ENCODE data around the gene MC3R.

DNA sequence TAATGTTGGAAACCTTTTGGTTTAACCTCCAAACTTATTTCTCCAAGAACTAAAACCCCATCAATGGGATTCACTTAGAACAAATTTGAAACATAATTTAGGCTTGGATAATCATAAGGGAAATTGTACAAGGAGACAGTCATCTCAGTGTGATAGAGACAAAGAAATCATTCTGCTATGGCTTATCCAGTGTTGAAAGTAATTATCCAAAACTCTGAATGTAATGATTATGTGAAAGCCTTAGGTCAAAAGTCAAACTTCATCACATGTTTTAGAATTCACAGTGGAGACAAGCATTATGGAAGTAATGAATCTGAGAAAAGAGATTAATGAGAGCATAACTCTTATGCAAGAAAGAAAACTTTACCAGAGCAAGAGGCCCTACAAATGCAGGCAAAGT, 20.0 kb downstream of the MC3R start:
- TF ChIP-seq, protein P1, sequence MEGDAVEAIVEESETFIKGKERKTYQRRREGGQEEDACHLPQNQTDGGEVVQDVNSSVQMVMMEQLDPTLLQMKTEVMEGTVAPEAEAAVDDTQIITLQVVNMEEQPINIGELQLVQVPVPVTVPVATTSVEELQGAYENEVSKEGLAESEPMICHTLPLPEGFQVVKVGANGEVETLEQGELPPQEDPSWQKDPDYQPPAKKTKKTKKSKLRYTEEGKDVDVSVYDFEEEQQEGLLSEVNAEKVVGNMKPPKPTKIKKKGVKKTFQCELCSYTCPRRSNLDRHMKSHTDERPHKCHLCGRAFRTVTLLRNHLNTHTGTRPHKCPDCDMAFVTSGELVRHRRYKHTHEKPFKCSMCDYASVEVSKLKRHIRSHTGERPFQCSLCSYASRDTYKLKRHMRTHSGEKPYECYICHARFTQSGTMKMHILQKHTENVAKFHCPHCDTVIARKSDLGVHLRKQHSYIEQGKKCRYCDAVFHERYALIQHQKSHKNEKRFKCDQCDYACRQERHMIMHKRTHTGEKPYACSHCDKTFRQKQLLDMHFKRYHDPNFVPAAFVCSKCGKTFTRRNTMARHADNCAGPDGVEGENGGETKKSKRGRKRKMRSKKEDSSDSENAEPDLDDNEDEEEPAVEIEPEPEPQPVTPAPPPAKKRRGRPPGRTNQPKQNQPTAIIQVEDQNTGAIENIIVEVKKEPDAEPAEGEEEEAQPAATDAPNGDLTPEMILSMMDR (IDR thresholded peaks at IDR 0.05), result no peak
- no peak for TF ChIP-seq POLR2A (IDR thresholded peaks at IDR 0.05)
